Measurements from ENCODE around the gene TUBGCP4. TPM values are rescaled to one million over a fixed set of nuclear protein-coding genes. Genes with fewer than 3 reads are reported as not detected.

TUBGCP4 gene
- 10.4 and 12.4 TPM in 2 replicates for polyA plus RNA-seq (2011; rRNA removed)
- 3.7 and 5.1 TPM in 2 replicates for polyA plus RNA-seq (2012; cell fraction: cytosol; rRNA removed)
- polyA plus RNA-seq (2012; cell fraction: nucleus; rRNA removed), result 9.1 and 11.1 TPM in 2 replicates
- polyA plus RNA-seq (2017; fragmentation: RNase III; extraction: RNeasy Plus Mini Kit Qiagen cat#74134 plus additional on column Dnase treatment), result 6.5 to 6.7 TPM (median 6.6 TPM) in 3 replicates
- 13.7 and 17.1 TPM in 2 replicates for polyA minus RNA-seq (2011; rRNA and poly(A)+ RNA removed)

GRCh38 chr15:43370975-43371974 is at the start of gene TUBGCP4, which contains the start of gene ZSCAN29:
TUBGCP4 (plus strand) TSS chr15:43371101; CDS start chr15:43371355, 254 bp downstream.
ZSCAN29 (minus strand) TSS chr15:43371043; CDS start chr15:43369913, 1,130 bp downstream.
- H3K4me1 ChIP-seq, result peaks cover 12% of the 10 kb centered on the region; the same call in 2 of the 3 replicates
- ATAC-seq, result peak; percentile 95 to 97
- CTCF ChIA-PET, result interaction anchor here (0.9 to 1.3 kb wide), 4 partner anchors 8 to 18 kb away, joined by 3 to 4 read pairs (median 4); no protein-coding TSS in a partner anchor
- peak within 1 kb of the TSS; percentile 96 for H3K4me3 ChIP-seq
- H3K9me3 ChIP-seq, result peaks cover 18% of the 10 kb centered on the region
- TF ChIP-seq RNF2 (IDR thresholded peaks at IDR 0.05; ENCODE audit: borderline replicate concordance, low read depth) (0 out of 2 replicates have a peak, but pooled peaks have one; percentile 20), HOXB5 (CRISPR knock-in tag; IDR thresholded peaks at IDR 0.05) (0 out of 2 replicates have a peak, but pooled peaks have one; percentile 17), JUNB (IDR thresholded peaks at IDR 0.05) (no peak), PHF8 (IDR thresholded peaks at IDR 0.05; ENCODE audit: borderline replicate concordance, low read depth) (peak; percentile 28; the same call in 1 of the 2 replicates), JUN (IDR thresholded peaks at IDR 0.05) (0 out of 5 replicates have a peak, but pooled peaks of 1 of the 2 experiments have one; percentile 16), POLR2AphosphoS2 (conservative IDR thresholded peaks at IDR 0.05; ENCODE audit: low read length) (no peak), MAX (IDR thresholded peaks at IDR 0.05) (peak; percentile 83), TFCP2L1 (CRISPR knock-in tag; IDR thresholded peaks at IDR 0.05) (no peak), POLR2A (IDR thresholded peaks at IDR 0.05; ENCODE audit: low read length) (peak; percentile 58)
- TF ChIP-seq, protein P1, sequence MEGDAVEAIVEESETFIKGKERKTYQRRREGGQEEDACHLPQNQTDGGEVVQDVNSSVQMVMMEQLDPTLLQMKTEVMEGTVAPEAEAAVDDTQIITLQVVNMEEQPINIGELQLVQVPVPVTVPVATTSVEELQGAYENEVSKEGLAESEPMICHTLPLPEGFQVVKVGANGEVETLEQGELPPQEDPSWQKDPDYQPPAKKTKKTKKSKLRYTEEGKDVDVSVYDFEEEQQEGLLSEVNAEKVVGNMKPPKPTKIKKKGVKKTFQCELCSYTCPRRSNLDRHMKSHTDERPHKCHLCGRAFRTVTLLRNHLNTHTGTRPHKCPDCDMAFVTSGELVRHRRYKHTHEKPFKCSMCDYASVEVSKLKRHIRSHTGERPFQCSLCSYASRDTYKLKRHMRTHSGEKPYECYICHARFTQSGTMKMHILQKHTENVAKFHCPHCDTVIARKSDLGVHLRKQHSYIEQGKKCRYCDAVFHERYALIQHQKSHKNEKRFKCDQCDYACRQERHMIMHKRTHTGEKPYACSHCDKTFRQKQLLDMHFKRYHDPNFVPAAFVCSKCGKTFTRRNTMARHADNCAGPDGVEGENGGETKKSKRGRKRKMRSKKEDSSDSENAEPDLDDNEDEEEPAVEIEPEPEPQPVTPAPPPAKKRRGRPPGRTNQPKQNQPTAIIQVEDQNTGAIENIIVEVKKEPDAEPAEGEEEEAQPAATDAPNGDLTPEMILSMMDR (IDR thresholded peaks at IDR 0.05), result peak; percentile 16; the same call in 2 of the 3 replicates
- TF ChIP-seq, protein P2, sequence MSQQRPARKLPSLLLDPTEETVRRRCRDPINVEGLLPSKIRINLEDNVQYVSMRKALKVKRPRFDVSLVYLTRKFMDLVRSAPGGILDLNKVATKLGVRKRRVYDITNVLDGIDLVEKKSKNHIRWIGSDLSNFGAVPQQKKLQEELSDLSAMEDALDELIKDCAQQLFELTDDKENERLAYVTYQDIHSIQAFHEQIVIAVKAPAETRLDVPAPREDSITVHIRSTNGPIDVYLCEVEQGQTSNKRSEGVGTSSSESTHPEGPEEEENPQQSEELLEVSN (IDR thresholded peaks at IDR 0.05; ENCODE audit: borderline replicate concordance, low read depth), result peak; percentile 84; the same call in 1 of the 2 replicates
- TF ChIP-seq, protein P3, sequence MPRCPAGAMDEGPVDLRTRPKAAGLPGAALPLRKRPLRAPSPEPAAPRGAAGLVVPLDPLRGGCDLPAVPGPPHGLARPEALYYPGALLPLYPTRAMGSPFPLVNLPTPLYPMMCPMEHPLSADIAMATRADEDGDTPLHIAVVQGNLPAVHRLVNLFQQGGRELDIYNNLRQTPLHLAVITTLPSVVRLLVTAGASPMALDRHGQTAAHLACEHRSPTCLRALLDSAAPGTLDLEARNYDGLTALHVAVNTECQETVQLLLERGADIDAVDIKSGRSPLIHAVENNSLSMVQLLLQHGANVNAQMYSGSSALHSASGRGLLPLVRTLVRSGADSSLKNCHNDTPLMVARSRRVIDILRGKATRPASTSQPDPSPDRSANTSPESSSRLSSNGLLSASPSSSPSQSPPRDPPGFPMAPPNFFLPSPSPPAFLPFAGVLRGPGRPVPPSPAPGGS (IDR thresholded peaks at IDR 0.05), result peak; percentile 54; the same call in 1 of the 3 replicates
- peak within 1 kb of the TSS; percentile 92 for H3K4me2 ChIP-seq
- DNase-seq (ENCODE audit: low read depth in 1 of 2, low spot score in 1 of 2), result peak; percentile 76
- no peak for FAIRE-seq
- POLR2A ChIA-PET, result interaction anchor here (0.7 kb wide), 1 partner anchor 19 kb away, joined by 3 read pairs; no protein-coding TSS in a partner anchor
- WGBS (ENCODE audit: missing lambda C conversion rate), result 25% methylated on average over 11 of the region's 66 CpGs
- peak within 1 kb of the TSS; percentile 92 to 96 for H3K27ac ChIP-seq

- no peak overlapping the region for H3K4me3 ChIP-seq
- TF ChIP-seq FOXS1 (CRISPR knock-in tag; IDR thresholded peaks at IDR 0.05) (no peak), EHMT2 (IDR thresholded peaks at IDR 0.05; ENCODE audit: low read depth) (no peak), GATA3 (IDR thresholded peaks at IDR 0.05; ENCODE audit: borderline replicate concordance) (no peak), CBX8 (IDR thresholded peaks at IDR 0.05) (no peak), FOSB (CRISPR knock-in tag; IDR thresholded peaks at IDR 0.05) (no peak), SMC3 (IDR thresholded peaks at IDR 0.05) (no peak), ZSCAN20 (CRISPR knock-in tag; IDR thresholded peaks at IDR 0.05) (no peak), HDAC2 (IDR thresholded peaks at IDR 0.05) (no peak), HOXB13 (CRISPR knock-in tag; IDR thresholded peaks at IDR 0.05; ENCODE audit: low read depth) (no peak), RNF2 (IDR thresholded peaks at IDR 0.05; ENCODE audit: borderline replicate concordance, low read depth) (no peak), NFE2L2 (conservative IDR thresholded peaks at IDR 0.05; ENCODE audit: low read length) (no peak), RAD21 (conservative IDR thresholded peaks at IDR 0.05 in 1 of 2, IDR thresholded peaks at IDR 0.05 in 1 of 2) (no peak), ATOH8 (CRISPR knock-in tag; IDR thresholded peaks at IDR 0.05; ENCODE audit: low read depth) (no peak)
- TF ChIP-seq, protein P3 (IDR thresholded peaks at IDR 0.05), result no peak
- no peak for ATAC-seq
- DNase-seq (ENCODE audit: low read depth in 1 of 2, low spot score in 1 of 2), result no peak
- POLR2A ChIA-PET, result no interaction called here
- no peaks in the 10 kb centered on the region for H3K9me3 ChIP-seq
- CTCF ChIA-PET, result interaction anchor here (1.1 to 2.3 kb wide), 2 partner anchors 9 to 40 kb away, joined by 3 to 13 read pairs; no protein-coding TSS in a partner anchor
- FAIRE-seq, result no peak
- no peak overlapping the region for H3K4me2 ChIP-seq
- 50% methylated on average over 6 of the region's 6 CpGs for WGBS (ENCODE audit: missing lambda C conversion rate)
- H3K27ac ChIP-seq, result no peak overlapping the region
- H3K4me1 ChIP-seq, result peaks cover 6% of the 10 kb centered on the region; the same call in 1 of the 3 replicates
Measured at GRCh38 chr15:43325039-43325684, 45.7 kb upstream of the TUBGCP4 start.
